NAMALWA (cell line): ENCODE data around the gene GNLY.
"Not testable (repeated sequence)": the region's sequence is repeated elsewhere in the genome, so short reads cannot be mapped to it uniquely, and the experiment has no call there.

Experiments
- DNase-seq: peaks from one replicate; pipeline ENCODE4 v3.0.0-alpha.2; 2015; ENCODE audit warnings: low spot score

GNLY gene

DNA sequence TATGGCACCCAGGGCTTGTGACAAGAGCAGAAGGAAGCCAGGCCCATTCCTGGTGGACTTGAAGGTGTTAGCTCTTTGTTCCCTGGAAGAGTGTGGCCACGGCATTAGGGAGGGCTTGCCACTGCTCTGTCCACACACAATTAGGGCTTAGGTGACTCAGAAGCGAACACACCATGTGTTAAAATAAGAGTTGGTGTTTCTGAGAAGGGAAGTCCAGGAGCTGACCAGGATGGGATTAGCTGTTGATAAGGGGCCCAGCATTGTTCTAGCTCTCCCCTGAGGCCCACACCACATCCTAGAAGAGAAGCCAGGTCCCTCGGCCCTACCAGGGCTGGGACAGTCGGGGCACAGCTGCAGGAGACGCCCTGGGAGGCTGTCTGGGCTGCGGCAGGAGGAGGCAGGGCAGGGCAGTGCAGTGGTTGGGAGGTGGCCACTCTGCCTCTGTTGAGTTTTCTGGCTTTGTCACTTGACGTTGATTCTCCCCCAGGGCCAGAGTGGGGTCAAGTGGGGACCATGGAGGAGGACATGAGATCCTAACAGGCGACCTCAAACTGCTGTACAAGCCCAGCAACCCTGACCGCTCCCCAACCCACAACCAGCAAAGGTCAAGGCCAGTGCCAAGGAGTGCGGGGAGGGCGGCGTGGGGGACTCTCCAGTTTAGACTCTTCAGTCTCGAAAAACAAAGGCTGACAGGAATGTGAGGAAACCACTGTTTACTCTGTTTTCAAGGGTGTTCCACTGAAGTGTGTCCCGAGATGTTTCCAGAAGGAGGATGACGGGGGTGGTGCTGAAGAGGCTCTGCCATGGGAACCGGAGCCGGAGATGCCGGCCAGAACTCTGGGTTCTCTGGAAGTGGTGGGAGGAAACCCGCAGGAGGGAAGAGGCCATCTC lies 16.8 kb downstream of the GNLY start:
- no peak for DNase-seq

DNA sequence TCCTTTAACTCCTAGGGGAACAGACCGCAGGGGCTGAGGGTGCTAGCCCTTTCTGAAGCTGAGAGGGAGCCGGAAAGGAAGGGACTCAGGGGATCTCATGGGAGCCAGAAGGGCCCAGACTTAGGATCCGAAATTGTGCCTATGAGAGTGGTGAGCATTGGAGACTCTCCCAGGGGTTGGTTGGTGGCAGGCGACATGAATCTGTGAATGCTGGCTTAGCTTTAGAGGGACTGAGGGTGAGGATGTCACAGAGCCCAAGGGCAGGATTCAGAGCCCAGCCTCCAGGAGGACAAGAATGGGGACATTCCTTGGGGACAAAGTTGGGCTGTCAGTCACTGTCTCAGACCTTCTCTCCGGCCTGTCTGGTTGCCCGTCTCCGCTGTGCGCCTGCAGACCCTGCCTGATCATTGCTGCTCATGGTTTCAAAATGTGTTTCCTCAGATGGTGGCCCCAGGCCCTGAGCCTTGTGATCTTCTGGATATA lies 17.5 kb downstream of the GNLY start:
- no peak for DNase-seq

DNA sequence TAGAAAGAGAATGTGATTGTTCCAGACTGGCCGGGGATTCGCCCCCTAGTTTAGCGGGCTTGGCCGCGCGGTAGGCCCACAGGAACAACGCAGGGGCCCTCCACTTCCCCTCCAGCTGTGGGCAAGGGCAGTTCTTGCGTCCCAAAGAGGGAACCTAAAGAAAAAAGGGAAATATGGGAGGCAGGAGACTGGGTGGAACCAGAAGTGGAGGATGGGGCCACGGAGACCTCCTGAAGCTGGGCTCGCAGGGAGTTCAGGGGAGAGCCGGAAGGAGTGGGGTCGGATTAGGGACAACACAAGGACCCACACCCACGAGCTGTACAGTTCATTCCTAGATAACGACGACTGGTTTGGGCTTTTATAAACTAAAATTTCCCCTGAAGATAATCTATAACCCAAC lies 18.2 kb downstream of the GNLY start:
- DNase-seq, result no peak

DNA sequence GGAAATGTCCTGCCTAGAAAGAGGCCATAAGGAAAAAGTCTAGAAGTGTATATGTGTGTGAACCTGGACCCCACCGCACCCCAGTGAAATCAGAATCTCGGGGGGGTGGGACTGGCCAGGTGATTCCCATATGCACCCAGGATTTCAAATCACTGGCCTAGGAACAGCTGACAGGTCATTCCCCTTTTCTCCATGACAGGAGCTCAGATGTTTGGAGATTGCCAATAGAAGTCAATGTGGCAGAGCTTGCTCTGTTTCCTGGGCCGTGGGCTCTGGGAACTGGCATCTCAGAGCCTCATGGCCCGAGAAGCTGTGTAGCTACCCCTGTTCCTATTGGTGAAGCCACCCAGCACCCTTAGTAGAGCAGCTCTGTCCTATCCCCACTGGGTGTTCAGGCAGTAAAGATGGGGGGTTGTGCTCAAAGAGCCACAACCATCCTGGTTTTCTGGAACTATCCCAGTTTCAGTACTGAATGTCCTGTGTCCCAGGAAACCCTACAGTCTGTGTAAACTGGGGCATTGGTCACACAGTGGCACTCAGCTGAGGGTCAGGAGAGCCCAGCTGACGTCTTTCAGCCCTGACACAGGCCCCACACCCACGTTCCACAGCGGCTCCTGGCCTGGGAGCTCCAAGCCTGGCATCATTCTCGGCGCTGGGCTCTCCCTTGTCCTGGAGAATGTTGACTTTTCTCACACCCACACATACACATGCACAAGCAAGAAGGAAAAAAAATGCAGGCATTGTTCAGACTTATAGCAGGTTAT lies 18.9 kb downstream of the GNLY start:
- no peak for DNase-seq

DNA sequence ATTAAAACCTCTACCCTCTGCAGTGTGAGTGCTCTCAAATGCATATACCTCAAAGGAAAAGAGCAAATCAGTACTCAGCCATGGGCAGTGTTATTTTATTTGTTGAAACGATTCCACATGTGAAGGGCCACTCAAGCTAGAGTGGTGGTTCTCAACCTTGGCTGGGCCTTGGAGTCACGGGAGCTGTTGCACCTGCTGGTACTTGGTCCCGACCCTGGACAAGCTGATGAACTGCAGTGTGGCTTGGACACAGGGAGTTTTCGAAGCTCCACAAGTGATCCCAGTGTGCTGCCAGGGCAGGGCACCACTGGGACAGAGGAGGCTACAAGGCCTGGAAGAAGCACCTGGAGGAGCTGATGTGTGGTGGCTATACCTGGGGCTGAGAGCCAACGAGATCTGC lies 19.7 kb downstream of the GNLY start:
- DNase-seq, result no peak

DNA sequence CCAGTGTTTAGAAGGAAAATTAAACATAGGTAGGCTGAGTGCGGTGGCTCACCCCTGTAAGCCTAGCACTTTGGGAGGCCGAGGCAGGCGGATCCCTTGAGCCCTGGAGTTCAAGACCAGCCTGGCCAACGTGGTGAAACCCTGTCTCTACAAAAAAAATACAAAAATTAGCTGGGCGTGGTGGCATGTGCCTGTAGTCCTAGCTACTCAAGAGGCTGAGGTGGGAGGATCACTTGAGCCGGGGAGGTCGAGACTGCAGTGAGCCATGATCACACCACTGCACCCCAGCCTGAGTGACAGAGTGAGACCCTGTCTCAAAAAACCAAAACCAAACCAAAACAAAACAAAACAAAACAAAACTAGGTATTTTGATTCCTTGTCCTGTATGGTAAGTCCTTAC lies 20.3 kb downstream of the GNLY start:
- DNase-seq, result not testable (repeated sequence)

DNA sequence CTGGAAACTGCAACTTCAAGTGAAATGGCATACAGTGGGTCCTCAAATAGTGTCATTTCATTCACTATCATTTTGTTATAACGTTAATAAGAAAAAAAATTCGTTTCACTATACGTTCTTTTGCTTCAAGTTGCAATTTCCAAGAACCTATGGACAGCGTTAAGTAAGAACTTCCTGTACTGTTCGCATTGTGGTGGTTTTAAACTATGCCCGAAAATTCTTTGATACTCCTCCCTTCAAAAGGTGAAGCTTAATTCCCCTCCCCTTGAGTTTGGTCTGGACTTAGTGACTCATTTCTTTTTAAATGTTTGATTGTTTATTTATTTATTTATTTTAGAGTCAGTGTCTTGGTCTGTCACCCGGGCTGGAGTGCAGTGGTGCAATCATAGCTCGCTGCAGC lies 20.7 kb downstream of the GNLY start:
- DNase-seq, result no peak

DNA sequence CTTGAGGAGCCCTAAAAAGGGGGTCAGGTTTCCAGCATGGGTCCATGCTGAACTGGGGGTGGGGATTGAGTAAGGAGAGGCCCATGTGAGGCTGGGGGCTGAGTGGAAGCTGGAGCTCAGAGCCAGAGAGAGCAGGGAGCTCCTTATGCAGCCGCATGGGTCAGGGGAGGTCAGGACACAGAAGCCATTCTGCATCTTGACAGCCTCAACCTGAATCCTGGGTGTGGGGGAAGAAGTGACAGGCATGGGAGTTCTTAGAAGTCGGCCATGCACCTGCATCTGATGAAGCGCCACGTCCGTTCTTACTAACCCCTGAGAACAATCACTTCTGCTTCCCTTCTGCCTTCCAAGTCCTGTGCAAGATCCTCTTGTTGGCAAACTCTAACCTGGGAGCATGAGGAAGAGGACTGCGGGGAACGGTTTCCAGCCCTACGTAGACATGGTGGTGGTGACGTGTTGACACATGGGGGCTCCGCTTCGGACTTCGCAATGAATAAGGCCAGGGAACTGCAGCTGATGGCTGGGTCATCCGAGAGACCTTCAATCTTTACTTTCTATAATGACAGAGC lies 22.3 kb downstream of the GNLY start:
- DNase-seq, result no peak

DNA sequence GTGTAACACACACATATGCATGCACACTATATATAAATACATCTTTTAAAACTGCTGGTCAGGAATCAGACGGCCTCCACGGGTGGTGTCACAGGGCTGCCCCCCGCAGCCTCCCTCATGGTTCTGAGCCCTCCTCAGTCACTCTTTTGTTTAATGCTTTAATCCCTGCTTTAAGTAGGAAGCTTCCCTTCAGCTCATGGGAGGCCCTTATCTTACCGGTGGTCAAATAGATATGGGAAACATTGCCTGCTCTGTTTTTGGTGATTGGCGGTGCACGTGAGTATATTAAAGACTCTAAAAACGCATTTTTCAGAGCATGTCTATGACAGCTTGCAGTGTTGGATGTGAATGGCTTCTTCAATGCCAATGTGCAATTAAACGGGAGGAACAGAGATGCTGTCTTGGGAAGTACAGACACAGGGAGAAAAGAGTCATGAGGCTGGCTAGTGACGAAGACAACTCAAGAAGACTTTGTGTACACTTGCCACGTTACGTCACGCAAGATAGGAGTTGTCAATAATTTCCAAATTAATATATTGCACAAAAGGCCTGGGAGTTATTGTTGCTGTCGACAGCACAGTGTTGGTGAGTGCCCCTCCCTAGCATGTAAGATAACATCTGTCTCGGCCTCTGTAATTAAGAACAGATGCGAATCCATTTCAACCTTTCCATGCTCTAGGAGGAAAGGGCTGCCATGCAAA lies 23.3 kb downstream of the GNLY start:
- no peak for DNase-seq

DNA sequence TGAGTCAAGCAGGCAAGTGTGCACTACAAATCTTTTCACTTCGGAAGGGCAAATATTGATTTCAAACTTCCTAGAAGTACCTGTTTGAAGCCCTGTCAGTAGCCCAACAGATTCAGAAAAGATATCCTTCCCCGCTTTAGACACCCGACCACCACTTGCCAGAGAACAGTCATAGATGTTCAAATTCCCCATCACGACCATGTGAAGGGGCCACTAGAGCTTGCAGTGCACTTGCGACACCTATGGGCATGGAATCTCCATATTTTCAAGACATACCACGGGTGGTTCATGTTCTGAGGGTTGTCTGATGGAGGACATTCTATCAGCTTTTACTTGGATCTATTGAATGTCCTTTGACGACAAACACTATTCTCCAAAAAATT lies 23.8 kb downstream of the GNLY start:
- DNase-seq, result no peak

DNA sequence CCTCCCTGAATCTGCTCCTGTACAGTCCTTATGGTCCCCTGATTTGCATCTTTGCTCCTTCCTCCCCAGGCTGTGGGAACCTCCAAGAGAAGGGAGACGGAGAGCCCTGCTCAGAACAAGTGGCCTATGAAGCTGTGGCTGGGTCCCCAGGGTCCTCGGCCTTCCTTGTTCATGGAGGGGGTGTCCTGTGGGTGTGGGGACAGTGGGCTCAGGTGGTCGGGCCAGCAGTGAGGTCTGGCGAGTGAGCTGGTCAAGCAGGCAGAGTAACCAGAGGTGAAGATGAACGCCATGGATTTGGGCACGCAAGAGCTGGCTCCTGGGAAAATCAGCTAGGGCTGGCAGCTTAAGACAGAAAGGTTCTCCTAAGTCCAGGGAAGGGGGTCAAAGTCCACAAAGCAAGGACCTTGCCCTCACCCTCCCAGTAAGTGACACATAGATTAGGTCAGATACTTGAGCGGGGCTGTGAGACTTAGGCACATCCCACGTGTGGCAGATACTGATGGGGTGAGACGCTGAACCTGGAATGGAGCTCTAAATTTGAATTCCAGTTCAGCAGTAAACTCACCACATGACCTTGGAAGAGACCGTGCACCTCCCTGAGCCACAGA lies 24.8 kb downstream of the GNLY start:
- DNase-seq, result no peak

DNA sequence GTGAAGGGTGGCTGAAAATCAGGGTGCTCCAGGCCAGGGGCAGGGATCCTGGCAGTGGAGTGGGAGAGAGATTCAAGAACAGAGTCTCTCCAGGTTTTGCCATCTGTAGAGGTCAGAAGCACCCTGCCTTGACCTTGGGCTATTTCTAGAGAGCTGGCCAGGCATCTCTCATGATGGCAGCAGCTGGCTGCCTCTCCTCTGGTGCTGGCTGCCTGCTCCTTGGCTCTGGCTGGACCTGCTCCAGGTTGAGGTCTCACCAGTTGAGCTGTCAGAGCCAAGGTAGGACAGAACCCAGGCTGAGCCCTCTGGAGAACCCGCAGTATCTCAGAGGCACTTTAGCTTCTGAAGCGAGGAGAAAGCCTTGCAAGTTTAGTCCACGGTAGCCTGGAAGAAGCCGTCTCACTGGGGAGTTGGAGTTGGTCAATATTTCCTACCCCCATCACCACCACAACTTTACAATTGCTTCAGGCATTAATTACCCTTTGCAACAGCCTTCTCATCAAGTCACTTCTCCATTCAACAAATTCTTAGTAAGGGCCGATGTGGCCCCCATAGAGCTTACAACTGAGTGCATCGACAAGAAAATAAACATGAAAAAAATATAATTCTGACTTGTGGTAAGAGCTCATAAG lies 25.6 kb downstream of the GNLY start:
- no peak for DNase-seq

DNA sequence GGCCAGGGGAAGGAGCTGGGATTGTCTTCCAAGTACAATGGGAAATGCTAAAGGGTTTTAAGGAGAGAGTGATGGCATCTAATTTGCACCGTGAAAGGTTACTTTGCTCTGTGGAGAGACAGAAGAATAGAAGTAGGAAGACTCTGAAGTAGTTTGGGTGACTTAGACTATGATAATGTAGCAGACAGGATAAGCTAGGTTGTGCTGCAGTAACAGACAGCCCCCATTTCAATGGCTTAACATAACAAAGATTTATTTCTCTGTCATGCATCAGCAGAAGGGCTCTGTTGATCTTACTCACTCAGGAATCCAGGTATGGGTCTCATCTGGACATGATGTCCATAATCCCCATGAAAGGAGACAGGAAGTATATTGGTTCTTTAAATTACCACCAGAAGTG lies 26.4 kb downstream of the GNLY start:
- no peak for DNase-seq

DNA sequence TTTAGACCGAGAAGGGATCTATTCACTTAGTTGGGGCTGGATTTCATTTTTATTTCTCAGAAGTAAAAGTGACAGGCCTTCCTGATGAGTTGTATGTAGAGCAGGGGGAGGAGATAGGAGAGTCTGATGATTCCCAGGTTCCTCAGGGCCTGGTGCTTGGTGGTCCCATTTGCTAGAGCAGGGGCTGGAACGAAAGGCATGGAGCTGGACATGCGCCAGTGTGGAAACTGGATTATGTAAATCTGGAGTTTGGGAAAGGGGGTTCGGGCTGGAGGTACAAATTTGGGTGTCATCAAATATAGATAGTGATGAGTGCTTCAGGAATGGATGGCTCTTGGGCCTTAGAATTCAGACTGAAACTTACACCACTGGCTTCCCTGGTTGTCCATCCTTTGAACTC lies 27.5 kb downstream of the GNLY start:
- DNase-seq, result no peak

DNA sequence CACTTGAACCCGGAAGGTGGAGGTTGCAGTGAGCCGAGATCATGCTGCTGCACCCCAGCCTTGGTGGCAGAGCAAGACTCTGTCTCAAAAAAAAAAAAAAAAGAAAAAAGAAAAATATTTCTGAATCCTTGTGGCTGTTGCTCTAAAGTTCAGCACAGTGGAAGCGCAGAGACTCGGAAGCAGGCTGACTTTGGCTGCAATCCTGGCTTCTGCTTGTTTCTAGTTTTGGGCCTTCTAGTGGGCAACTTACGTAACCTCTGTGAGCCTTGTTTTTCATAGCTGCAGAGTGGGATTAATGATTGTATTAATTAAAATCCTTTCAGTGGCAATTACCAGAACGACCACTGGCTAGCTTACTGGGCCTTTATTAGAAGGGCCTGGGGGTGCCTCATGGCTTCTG lies 28.4 kb downstream of the GNLY start:
- DNase-seq, result no peak

DNA sequence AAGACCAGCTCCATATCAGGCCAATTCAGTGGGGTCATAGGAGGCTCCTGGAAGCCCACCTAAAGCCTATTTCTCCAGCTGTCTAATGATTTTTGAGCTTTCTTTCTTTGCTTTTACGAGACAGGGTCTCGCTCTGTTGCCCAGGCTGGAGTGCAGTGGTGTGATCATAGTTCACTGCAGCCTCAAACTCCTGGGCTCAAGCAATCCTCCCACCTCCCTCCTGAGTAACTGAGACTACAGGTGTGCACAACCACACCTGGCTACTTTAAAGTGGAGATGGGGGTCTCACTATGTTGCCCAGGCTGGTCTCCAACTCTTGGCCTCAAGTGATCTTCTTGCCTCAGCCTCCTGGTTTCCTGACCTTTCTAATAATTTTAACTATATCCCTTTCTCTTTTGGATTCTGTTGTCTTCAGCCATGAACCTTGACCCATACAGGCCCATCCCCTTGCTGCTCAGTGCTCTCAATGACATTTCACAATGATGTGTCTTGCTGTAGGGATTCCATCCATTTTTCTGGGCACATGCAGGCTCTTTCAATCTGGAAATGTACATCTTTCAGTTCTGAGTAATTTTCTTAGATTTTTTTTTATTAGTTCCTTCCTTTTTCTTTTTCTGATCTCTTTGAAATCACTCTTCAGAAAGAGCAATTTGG lies 29.7 kb downstream of the GNLY start:
- no peak for DNase-seq

DNA sequence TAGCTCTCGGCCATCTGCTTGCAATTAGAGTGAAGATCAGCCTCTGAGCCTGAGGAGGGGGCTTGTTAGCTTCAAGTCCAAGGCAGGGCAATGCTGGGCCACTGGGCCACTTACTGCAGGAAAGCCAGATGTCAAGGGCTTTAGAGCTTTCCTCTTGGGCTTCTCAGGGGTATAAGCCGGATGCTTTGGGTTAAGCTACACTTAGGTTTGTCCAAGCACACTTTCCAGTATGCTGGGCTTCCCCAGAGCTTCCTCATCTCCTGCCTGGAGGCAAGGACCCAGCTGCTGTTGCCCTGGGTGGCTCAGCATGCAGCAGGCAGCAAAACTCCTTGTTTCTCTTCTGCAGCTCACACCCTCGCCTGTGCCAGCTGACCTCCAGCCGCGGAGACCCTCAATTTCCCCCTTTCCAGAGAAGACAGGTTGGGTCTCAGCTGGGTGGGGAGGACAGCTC lies 30.6 kb downstream of the GNLY start:
- no peak for DNase-seq

DNA sequence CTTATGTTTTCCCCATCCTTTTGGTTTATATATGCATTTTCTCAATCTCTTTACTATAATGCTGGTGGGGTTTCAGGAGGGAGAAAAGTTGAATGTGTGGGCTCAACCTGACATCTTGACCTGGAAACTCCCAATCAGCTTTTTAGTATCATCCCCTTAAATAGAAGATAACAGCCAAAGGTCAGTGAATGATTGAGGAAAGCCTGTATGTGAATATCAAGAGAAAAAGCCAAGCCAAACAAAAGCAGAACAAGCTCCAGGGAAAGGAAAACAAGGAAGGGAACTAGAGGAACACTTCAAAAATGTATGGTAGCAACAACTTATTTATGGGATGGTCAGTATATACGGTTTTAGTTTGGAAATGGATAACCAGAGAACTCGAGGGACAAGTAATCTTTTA lies 31.3 kb downstream of the GNLY start:
- no peak for DNase-seq

DNA sequence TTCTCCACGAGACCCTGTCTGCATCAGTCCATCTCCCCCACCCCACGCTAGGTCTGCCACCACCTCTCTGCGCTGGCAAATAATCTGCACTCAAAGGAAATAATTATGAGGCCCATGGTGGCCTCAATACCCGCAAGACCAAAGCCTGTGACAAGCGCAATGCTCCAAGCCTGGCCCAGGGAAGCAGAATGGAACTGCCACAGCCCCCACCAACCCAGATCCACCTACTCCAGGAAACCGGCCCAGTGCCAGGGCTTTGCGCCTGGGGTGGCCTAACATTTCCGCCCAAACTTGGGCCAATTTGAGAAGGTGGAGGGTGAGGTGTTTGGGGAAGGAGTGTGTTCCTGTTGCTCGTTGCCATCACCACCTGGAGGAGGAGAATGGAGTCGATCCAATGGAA lies 33.6 kb downstream of the GNLY start:
- DNase-seq, result no peak

DNA sequence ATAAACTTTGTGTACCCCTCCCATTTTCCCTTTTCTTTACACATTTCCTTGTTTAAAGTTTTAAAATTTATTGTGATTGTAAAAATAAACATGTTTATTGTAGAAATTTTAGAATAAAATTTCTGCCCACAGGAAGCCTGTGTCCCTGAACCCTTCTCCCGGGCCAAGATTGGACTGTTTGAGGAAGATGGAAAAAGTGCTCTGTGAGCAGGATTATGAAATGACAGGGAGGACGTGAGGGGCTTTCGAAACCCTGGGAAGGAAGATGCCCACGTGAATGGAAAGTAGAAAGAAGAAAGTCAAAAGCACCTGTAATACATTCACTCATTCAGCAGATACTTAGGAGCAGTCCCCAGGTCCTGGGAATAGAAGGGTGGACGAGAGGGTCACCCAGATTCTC lies 34.2 kb downstream of the GNLY start:
- DNase-seq, result no peak
